Measurements from ENCODE around the gene NRIP2. TPM values are rescaled to one million over a fixed set of nuclear protein-coding genes. Genes with fewer than 3 reads are reported as not detected.

The NRIP2 gene
- total RNA-seq, 1 experiment from 2014 or later, result 0.15 TPM

GRCh38 chr12:2829275-2829674, 5.6 kb downstream of the NRIP2 start:
- no peak overlapping the region for H2BK15ac ChIP-seq (ENCODE audit: low read depth, low read length)
- no peak for TF ChIP-seq CTCF (conservative IDR thresholded peaks at IDR 0.05)
- no peak overlapping the region for H3K14ac ChIP-seq (ENCODE audit: insufficient read depth, low read length)
- no peak overlapping the region for H2AK5ac ChIP-seq (ENCODE audit: insufficient read length, low read length)
- DNase-seq, result no peak
- H2AFZ ChIP-seq (ENCODE audit: low read length), result no peak overlapping the region
- Mint-ChIP-seq H3K27ac (no peak overlapping the region), H3K9me3 (no peaks in the 10 kb centered on the region), H3K27me3 (ENCODE audit: low read depth) (no peaks in the 10 kb centered on the region), H3K4me3 (no peak overlapping the region), H3K36me3 (ENCODE audit: insufficient read depth in 1 of 3, low read depth in 3 of 3) (peaks cover 9 to 64% (median 43%) of the 10 kb centered on the region in 3 experiments), H3K4me1 (peaks cover 42 to 51% of the 10 kb centered on the region in 2 experiments)
- H3K23me2 ChIP-seq (ENCODE audit: insufficient read length, low read depth, low read length, poor library complexity, severe bottlenecking), result no peaks in the 10 kb centered on the region
- no peak overlapping the region for H4K8ac ChIP-seq (replicated peaks; ENCODE audit: insufficient read length, low read depth, low read length)
- no peaks in the 10 kb centered on the region for H4K20me1 ChIP-seq (ENCODE audit: control insufficient read depth, insufficient read depth, insufficient read length)
- H3T11ph ChIP-seq (ENCODE audit: low read length), result no peak overlapping the region
- no peak overlapping the region for H3K23ac ChIP-seq (ENCODE audit: insufficient read length, low read depth, low read length)
- no peaks in the 10 kb centered on the region for H3K9me3 ChIP-seq (ENCODE audit: control insufficient read depth, low read depth, low read length)
- peaks cover 3% of the 10 kb centered on the region; the same call in 1 of the 2 replicates for H3K4me1 ChIP-seq (ENCODE audit: insufficient read depth, low read length)
- no peaks in the 10 kb centered on the region for H3K79me1 ChIP-seq (ENCODE audit: insufficient read depth, low read depth, low read length, poor library complexity, severe bottlenecking)
- H3K4me2 ChIP-seq (ENCODE audit: insufficient read depth, insufficient read length, low read length), result no peak overlapping the region
- no CpG with 5 or more reads among the region's 6 CpGs for WGBS (ENCODE audit: extremely low coverage, insufficient read length, low lambda C conversion rate)
- no peak overlapping the region for H2BK120ac ChIP-seq (ENCODE audit: low read depth, low read length, poor library complexity, severe bottlenecking)
- H4K91ac ChIP-seq (ENCODE audit: insufficient read length, low read depth, low read length), result no peak overlapping the region
- H4K5ac ChIP-seq (ENCODE audit: insufficient read length, low read depth, low read length), result no peak overlapping the region
- no peak overlapping the region for H2BK5ac ChIP-seq (ENCODE audit: insufficient read length, low read length)
- no peaks in the 10 kb centered on the region for H3K27me3 ChIP-seq (ENCODE audit: insufficient read depth, low read length)
- H2BK20ac ChIP-seq (ENCODE audit: low read depth, low read length, poor library complexity, severe bottlenecking), result no peak overlapping the region
- H3K27ac ChIP-seq (ENCODE audit: insufficient read length, low read depth, low read length), result no peak overlapping the region
- H3K4ac ChIP-seq (ENCODE audit: low read depth, low read length), result no peak overlapping the region
- H3K56ac ChIP-seq (ENCODE audit: insufficient read length, low read depth, low read length), result no peak overlapping the region
- H3K79me2 ChIP-seq (ENCODE audit: insufficient read depth, low read length), result no peaks in the 10 kb centered on the region
- no peak overlapping the region for H3K9ac ChIP-seq (ENCODE audit: extremely low read depth, insufficient read length, low read length)
- no peak overlapping the region for H3K18ac ChIP-seq (ENCODE audit: insufficient read length, low read depth, low read length)
- H2BK12ac ChIP-seq (ENCODE audit: insufficient read length, low read depth, low read length), result no peak overlapping the region

Data from H9 (cell line).